K562 (cell line): Measurements from ENCODE around the gene ZNF276. TPM values are rescaled to one million over a fixed set of nuclear protein-coding genes. Genes with fewer than 3 reads are reported as not detected.

Experiments
- ELF2 ChIP-seq: fragments of 250-450 bp; sonication (Bioruptor Pico); IDR thresholded peaks from 2 replicates; pipeline ENCODE4 v1.5.0; 2021; ENCODE audit warnings: mild to moderate bottlenecking
- L3MBTL2 ChIP-seq: fragments of 450-650 bp; IDR thresholded peaks from 2 replicates; pipeline ENCODE4 v1.6.1; 2016; ENCODE audit warnings: mild to moderate bottlenecking, moderate library complexity
- LARP7 ChIP-seq: fragments of 450-650 bp; IDR thresholded peaks from 2 replicates; pipeline ENCODE4 v1.6.1; 2016
- NELFE ChIP-seq: IDR thresholded peaks from 2 replicates; pipeline ENCODE4 v1.6.1; 2011; ENCODE audit warnings: mild to moderate bottlenecking; ENCODE audit not compliant: insufficient read depth, insufficient read length
- SMAD1 ChIP-seq: fragments of 150-350 bp; IDR thresholded peaks from 2 replicates; pipeline ENCODE4 v1.6.1; 2014; ENCODE audit warnings: low read length, low read depth; ENCODE audit not compliant: partially characterized antibody
- TCFL5 ChIP-seq: fragments of 250-450 bp; sonication (Bioruptor Pico); conservative IDR thresholded peaks from 2 replicates; pipeline ENCODE4 v1.6.1; 2021; ENCODE audit warnings: mild to moderate bottlenecking, moderate library complexity, matching md5 sums
- YBX1 ChIP-seq: fragments of 450-650 bp; IDR thresholded peaks from 2 replicates; pipeline ENCODE4 v1.7.1; 2016; ENCODE audit warnings: mild to moderate bottlenecking
- ZKSCAN1 ChIP-seq: fragments of 150-350 bp; IDR thresholded peaks from 2 replicates; pipeline ENCODE4 v1.6.1; 2016; ENCODE audit warnings: low read depth, low read length
- ZNF184 ChIP-seq: sonication (generic); formaldehyde crosslinking; IDR thresholded peaks from 2 replicates; pipeline ENCODE4 v1.5.0; 2020; ENCODE audit warnings: missing genetic modification reagents
- ZNF778 ChIP-seq: fragments of 450-650 bp; formaldehyde crosslinking; IDR thresholded peaks from 2 replicates; pipeline ENCODE4 v1.4.0; 2020; ENCODE audit warnings: mild to moderate bottlenecking, moderate library complexity
- ZNF780A ChIP-seq: fragments of 250-450 bp; sonication (Bioruptor Pico); IDR thresholded peaks from 2 replicates; pipeline ENCODE4 v1.5.0; 2021; ENCODE audit warnings: mild to moderate bottlenecking
- polyA plus RNA-seq, 8 experiments: library from polyadenylated mRNA; depleted of rRNA in 4 of 8; stranded (reverse) in 5 of 8; unstranded in 3 of 8; fragments of >200 nt; fragmentation: Nextera tagmentation in 2 of 8; fragmentation: Illumina TruSeq in 1 of 8; extraction: Ambion mirVana in 2 of 8; extraction: Trizol in 1 of 8; gene quantifications; 2 replicates each; pipeline versions ENCODE4 v1.2.1 to v1.2.3, GENCODE V29; 2011 to 2014; ENCODE audit warnings: inconsistent platforms in 1 of 8, missing spikeins in 1 of 8
- total RNA-seq, 7 experiments: library from RNA; depleted of rRNA in 6 of 7; stranded (reverse); fragments of >200 nt in 6 of 7; fragmentation: Illumina TruSeq in 2 of 7; extraction: Trizol in 2 of 7; gene quantifications; 2 replicates each; pipeline versions ENCODE4 v1.2.1 to v1.2.3, GENCODE V29; 2011 to 2021; ENCODE audit warnings: low replicate concordance in 1 of 7
- TF ChIP-seq, protein P1 (sequence below): sonication (generic); formaldehyde crosslinking; IDR thresholded peaks from 2 replicates; pipeline ENCODE4 v1.8.0; 2023; ENCODE audit warnings: missing genetic modification reagents, mild to moderate bottlenecking, borderline replicate concordance
- TF ChIP-seq, protein P2 (sequence below): sonication (generic); formaldehyde crosslinking; IDR thresholded peaks from 2 replicates; pipeline ENCODE4 v1.8.0; 2022; ENCODE audit warnings: missing genetic modification reagents, mild to moderate bottlenecking, borderline replicate concordance
- TF ChIP-seq, protein P3 (sequence below): fragments of 450-650 bp; IDR thresholded peaks from 2 replicates; pipeline ENCODE4 v1.6.1; 2018; ENCODE audit warnings: mild to moderate bottlenecking, low read depth; ENCODE audit not compliant: partially characterized antibody
- TF ChIP-seq, protein P4 (sequence below): sonication (generic); formaldehyde crosslinking; IDR thresholded peaks from 2 replicates; pipeline ENCODE4 v1.8.1; 2022; ENCODE audit warnings: missing genetic modification reagents

The ZNF276 gene
- total and polyA plus RNA-seq, 9 of the 15 experiments (the other 6 are each of a cell fraction or from before 2014, with no cell fraction given), result 0.49 to 43.9 (median 15.8) TPM

DNA sequence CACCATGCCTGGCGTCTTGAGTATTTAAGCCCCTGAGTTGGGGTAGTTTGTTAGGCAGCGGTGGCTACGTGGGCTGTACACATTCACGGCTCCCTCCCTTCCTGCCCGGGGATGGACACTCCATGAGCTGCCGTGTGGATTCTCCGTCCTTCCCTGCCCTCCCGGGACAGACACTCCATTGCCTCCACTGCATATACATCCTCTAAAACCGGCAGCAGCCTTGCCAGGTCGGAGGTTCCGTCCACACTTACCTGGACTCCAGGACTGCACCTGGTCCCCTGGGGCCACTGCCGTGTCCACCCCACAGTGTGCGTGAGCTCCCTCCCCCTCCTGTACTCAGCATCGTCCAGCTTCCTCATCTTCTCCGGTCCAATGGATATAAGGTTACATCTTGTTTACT is 16.3 kb upstream of the ZNF276 start (continued):
- TF ChIP-seq, protein P1, sequence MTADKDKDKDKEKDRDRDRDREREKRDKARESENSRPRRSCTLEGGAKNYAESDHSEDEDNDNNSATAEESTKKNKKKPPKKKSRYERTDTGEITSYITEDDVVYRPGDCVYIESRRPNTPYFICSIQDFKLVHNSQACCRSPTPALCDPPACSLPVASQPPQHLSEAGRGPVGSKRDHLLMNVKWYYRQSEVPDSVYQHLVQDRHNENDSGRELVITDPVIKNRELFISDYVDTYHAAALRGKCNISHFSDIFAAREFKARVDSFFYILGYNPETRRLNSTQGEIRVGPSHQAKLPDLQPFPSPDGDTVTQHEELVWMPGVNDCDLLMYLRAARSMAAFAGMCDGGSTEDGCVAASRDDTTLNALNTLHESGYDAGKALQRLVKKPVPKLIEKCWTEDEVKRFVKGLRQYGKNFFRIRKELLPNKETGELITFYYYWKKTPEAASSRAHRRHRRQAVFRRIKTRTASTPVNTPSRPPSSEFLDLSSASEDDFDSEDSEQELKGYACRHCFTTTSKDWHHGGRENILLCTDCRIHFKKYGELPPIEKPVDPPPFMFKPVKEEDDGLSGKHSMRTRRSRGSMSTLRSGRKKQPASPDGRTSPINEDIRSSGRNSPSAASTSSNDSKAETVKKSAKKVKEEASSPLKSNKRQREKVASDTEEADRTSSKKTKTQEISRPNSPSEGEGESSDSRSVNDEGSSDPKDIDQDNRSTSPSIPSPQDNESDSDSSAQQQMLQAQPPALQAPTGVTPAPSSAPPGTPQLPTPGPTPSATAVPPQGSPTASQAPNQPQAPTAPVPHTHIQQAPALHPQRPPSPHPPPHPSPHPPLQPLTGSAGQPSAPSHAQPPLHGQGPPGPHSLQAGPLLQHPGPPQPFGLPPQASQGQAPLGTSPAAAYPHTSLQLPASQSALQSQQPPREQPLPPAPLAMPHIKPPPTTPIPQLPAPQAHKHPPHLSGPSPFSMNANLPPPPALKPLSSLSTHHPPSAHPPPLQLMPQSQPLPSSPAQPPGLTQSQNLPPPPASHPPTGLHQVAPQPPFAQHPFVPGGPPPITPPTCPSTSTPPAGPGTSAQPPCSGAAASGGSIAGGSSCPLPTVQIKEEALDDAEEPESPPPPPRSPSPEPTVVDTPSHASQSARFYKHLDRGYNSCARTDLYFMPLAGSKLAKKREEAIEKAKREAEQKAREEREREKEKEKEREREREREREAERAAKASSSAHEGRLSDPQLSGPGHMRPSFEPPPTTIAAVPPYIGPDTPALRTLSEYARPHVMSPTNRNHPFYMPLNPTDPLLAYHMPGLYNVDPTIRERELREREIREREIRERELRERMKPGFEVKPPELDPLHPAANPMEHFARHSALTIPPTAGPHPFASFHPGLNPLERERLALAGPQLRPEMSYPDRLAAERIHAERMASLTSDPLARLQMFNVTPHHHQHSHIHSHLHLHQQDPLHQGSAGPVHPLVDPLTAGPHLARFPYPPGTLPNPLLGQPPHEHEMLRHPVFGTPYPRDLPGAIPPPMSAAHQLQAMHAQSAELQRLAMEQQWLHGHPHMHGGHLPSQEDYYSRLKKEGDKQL (CRISPR knock-in tag), result no peak
- TF ChIP-seq YBX1 (no peak), ELF2 (CRISPR knock-in tag) (no peak), SMAD1 (no peak), ZKSCAN1 (no peak), L3MBTL2 (no peak), ZNF780A (CRISPR knock-in tag) (no peak), LARP7 (no peak), TCFL5 (CRISPR knock-in tag) (no peak), ZNF778 (CRISPR knock-in tag) (no peak), ZNF184 (CRISPR knock-in tag) (no peak), NELFE (no peak)
- TF ChIP-seq, protein P2, sequence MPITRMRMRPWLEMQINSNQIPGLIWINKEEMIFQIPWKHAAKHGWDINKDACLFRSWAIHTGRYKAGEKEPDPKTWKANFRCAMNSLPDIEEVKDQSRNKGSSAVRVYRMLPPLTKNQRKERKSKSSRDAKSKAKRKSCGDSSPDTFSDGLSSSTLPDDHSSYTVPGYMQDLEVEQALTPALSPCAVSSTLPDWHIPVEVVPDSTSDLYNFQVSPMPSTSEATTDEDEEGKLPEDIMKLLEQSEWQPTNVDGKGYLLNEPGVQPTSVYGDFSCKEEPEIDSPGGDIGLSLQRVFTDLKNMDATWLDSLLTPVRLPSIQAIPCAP (CRISPR knock-in tag), result no peak
- TF ChIP-seq, protein P3, sequence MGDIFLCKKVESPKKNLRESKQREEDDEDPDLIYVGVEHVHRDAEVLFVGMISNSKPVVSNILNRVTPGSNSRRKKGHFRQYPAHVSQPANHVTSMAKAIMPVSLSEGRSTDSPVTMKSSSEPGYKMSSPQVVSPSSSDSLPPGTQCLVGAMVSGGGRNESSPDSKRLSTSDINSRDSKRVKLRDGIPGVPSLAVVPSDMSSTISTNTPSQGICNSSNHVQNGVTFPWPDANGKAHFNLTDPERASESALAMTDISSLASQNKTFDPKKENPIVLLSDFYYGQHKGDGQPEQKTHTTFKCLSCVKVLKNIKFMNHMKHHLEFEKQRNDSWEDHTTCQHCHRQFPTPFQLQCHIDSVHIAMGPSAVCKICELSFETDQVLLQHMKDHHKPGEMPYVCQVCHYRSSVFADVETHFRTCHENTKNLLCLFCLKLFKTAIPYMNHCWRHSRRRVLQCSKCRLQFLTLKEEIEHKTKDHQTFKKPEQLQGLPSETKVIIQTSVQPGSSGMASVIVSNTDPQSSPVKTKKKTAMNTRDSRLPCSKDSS, result no peak
- TF ChIP-seq, protein P4, sequence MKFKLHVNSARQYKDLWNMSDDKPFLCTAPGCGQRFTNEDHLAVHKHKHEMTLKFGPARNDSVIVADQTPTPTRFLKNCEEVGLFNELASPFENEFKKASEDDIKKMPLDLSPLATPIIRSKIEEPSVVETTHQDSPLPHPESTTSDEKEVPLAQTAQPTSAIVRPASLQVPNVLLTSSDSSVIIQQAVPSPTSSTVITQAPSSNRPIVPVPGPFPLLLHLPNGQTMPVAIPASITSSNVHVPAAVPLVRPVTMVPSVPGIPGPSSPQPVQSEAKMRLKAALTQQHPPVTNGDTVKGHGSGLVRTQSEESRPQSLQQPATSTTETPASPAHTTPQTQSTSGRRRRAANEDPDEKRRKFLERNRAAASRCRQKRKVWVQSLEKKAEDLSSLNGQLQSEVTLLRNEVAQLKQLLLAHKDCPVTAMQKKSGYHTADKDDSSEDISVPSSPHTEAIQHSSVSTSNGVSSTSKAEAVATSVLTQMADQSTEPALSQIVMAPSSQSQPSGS, result no peak
